Mesenchymal stem cell (in vitro differentiated cells and primary cell): Measurements from ENCODE around the gene AXIN1.
"Not testable (repeated sequence)": the region's sequence is repeated elsewhere in the genome, so short reads cannot be mapped to it uniquely, and the experiment has no call there.

Experiments used
- DNase-seq: peaks from one replicate; pipeline ENCODE4 v3.0.0-alpha.2; 2013
- H2AFZ ChIP-seq: one replicate; pipeline ENCODE4 v1.6.1; 2013; ENCODE audit warnings: low read depth, mild to moderate bottlenecking, control low read depth, inconsistent platforms, low read length, moderate library complexity
- H2AK5ac ChIP-seq: 2 replicates; pipeline ENCODE4 v1.6.1; 2013; ENCODE audit warnings: low read length, moderate library complexity, mild to moderate bottlenecking, inconsistent platforms; ENCODE audit not compliant: severe bottlenecking
- H2BK120ac ChIP-seq: one replicate; pipeline ENCODE4 v1.6.1; 2013; ENCODE audit warnings: low read depth, mild to moderate bottlenecking, inconsistent platforms, low read length, moderate library complexity
- H2BK12ac ChIP-seq, 2 experiments: one replicate each; pipeline ENCODE4 v1.6.1; 2013; ENCODE audit warnings: inconsistent platforms in 2 of 2, low read length in 2 of 2, mild to moderate bottlenecking in 2 of 2, moderate library complexity in 2 of 2, control low read depth in 1 of 2
- H2BK15ac ChIP-seq: one replicate; pipeline ENCODE4 v1.6.1; 2013; ENCODE audit warnings: mild to moderate bottlenecking, low read depth, inconsistent platforms; ENCODE audit not compliant: poor library complexity, severe bottlenecking
- H2BK5ac ChIP-seq: 2 replicates; pipeline ENCODE4 v1.6.1; 2013; ENCODE audit warnings: low read depth, mild to moderate bottlenecking, low read length, control low read depth, inconsistent platforms; ENCODE audit not compliant: poor library complexity, severe bottlenecking
- H3K14ac ChIP-seq, 2 experiments: one replicate each; pipeline ENCODE4 v1.6.1; 2013; ENCODE audit warnings: inconsistent platforms in 2 of 2, low read length in 2 of 2, control low read depth in 1 of 2, mild to moderate bottlenecking in 1 of 2, moderate library complexity in 1 of 2
- H3K18ac ChIP-seq, 2 experiments: one replicate each; pipeline ENCODE4 v1.6.1; 2013; ENCODE audit warnings: inconsistent platforms in 2 of 2, low read length in 2 of 2, control low read depth in 1 of 2, low read depth in 1 of 2, mild to moderate bottlenecking in 1 of 2
- H3K23ac ChIP-seq, 2 experiments: one replicate each; pipeline ENCODE4 v1.6.1; 2013; ENCODE audit warnings: inconsistent platforms in 2 of 2, low read length in 2 of 2, mild to moderate bottlenecking in 2 of 2, moderate library complexity in 2 of 2, control low read depth in 1 of 2
- H3K27ac ChIP-seq: 2 replicates; pipeline ENCODE4 v1.5.1; 2013; ENCODE audit warnings: mild to moderate bottlenecking, moderate library complexity, low read length, control low read depth, inconsistent platforms; ENCODE audit not compliant: poor library complexity, severe bottlenecking
- H3K27me3 ChIP-seq, 2 experiments: 2 replicates each; pipeline versions ENCODE4 v1.6.1 to v1.7.0; 2013; ENCODE audit warnings: low read length in 2 of 2, mild to moderate bottlenecking in 2 of 2, moderate library complexity in 2 of 2, control low read depth in 1 of 2, inconsistent platforms in 1 of 2; ENCODE audit not compliant: control insufficient read depth in 1 of 2, insufficient read depth in 1 of 2
- H3K36me3 ChIP-seq, 2 experiments: 2 replicates each; pipeline versions ENCODE4 v1.6.1 to v1.7.0; 2013; ENCODE audit warnings: low read length in 2 of 2, control low read depth in 1 of 2, inconsistent platforms in 1 of 2, low read depth in 1 of 2, mild to moderate bottlenecking in 1 of 2; ENCODE audit not compliant: insufficient read depth in 2 of 2, control insufficient read depth in 1 of 2
- H3K4ac ChIP-seq, 2 experiments: one replicate each; pipeline ENCODE4 v1.6.1; 2013; ENCODE audit warnings: inconsistent platforms in 2 of 2, low read length in 2 of 2, mild to moderate bottlenecking in 2 of 2, moderate library complexity in 2 of 2, control low read depth in 1 of 2, low read depth in 1 of 2
- H3K4me1 ChIP-seq: 2 replicates; pipeline ENCODE4 v1.6.1; 2013; ENCODE audit warnings: low read depth, low read length, control low read depth; ENCODE audit not compliant: control insufficient read depth, insufficient read depth
- H3K4me2 ChIP-seq: 2 replicates; pipeline ENCODE4 v1.6.1; 2013; ENCODE audit warnings: low read length, mild to moderate bottlenecking, inconsistent platforms; ENCODE audit not compliant: poor library complexity, severe bottlenecking
- H3K4me3 ChIP-seq, 2 experiments: 2 replicates each; pipeline versions ENCODE4 v1.5.1 to v1.7.0; 2013; ENCODE audit warnings: low read length in 2 of 2, mild to moderate bottlenecking in 2 of 2, control low read depth in 1 of 2, low read depth in 1 of 2; ENCODE audit not compliant: insufficient read depth in 1 of 2
- H3K79me1 ChIP-seq: replicated peaks from 2 replicates; pipeline ENCODE4 v1.6.1; 2013; ENCODE audit warnings: mild to moderate bottlenecking, control low read depth, low read length, inconsistent platforms; ENCODE audit not compliant: poor library complexity, severe bottlenecking
- H3K9ac ChIP-seq: 2 replicates; pipeline ENCODE4 v1.7.0; 2013; ENCODE audit warnings: mild to moderate bottlenecking, low read length, moderate library complexity
- H3K9me3 ChIP-seq: 2 replicates; pipeline ENCODE4 v1.7.0; 2013; ENCODE audit warnings: mild to moderate bottlenecking, low read length; ENCODE audit not compliant: control insufficient read depth
- H4K8ac ChIP-seq: one replicate; pipeline ENCODE4 v1.6.1; 2013; ENCODE audit warnings: inconsistent platforms, mild to moderate bottlenecking, low read length, moderate library complexity
- H4K91ac ChIP-seq: one replicate; pipeline ENCODE4 v1.6.1; 2013; ENCODE audit warnings: mild to moderate bottlenecking, low read length, inconsistent platforms
- whole genome bisulfite sequencing: methylation state at CpG from one replicate; pipeline ENCODE4 v1.1.7; 2013; ENCODE audit warnings: mixed read lengths; 5-methylcytosine and 5-hydroxymethylcytosine counted together

AXIN1 gene

GRCh38 chr16:351804-352520 is 561 bp downstream of the AXIN1 start:
- Histone ChIP-seq H2BK120ac (no peak overlapping the region), H2BK12ac (no peak overlapping the region), H3K4me2 (peak overlapping the region; percentile 95), H4K8ac (no peak overlapping the region), H3K4ac (peak overlapping the region in 1 of 2 experiments; percentile 49), H4K91ac (no peak overlapping the region), H3K4me1 (peaks cover 27% of the 10 kb centered on the region), H2AK5ac (no peak overlapping the region), H2BK5ac (no peak overlapping the region), H3K18ac (peak overlapping the region; percentile 60 to 63), H3K36me3 (peaks cover 4 to 8% of the 10 kb centered on the region in 2 experiments), H3K27me3 (no peaks in the 10 kb centered on the region), H2BK15ac (peak overlapping the region; percentile 77), H3K9me3 (no peaks in the 10 kb centered on the region), H3K14ac (no peak overlapping the region), H3K23ac (no peak overlapping the region), H3K9ac (peak overlapping the region; percentile 87), H3K4me3 (peak overlapping the region; percentile 72 to 83), H3K79me1 (peaks cover 16% of the 10 kb centered on the region), H3K27ac (no peak overlapping the region), H2AFZ (no peak overlapping the region)
- peak; percentile 26 for DNase-seq
- 1% methylated on average over 12 of the region's 95 CpGs for WGBS

- WGBS = 95% methylated on average over 8 of the region's 8 CpGs
- peaks cover 22% of the 10 kb centered on the region for H3K79me1 ChIP-seq
Observed at GRCh38 chr16:350203-350602, 2.3 kb downstream of the AXIN1 start.

GRCh38 chr16:349211-349610 is 3.3 kb downstream of the AXIN1 start:
- peak; percentile 26 for DNase-seq
- no peak overlapping the region for H3K27ac ChIP-seq
- H2BK120ac ChIP-seq = no peak overlapping the region
- no peak overlapping the region for H3K4ac ChIP-seq
- no peaks in the 10 kb centered on the region for H3K9me3 ChIP-seq
- H4K8ac ChIP-seq = peak overlapping the region; percentile 24
- no peak overlapping the region for H3K9ac ChIP-seq
- no peak overlapping the region for H3K4me2 ChIP-seq
- H3K14ac ChIP-seq = peak overlapping the region in 1 of 2 experiments; percentile 13
- no peak overlapping the region for H3K4me3 ChIP-seq
- 58% methylated on average over 6 of the region's 7 CpGs for WGBS
- H3K36me3 ChIP-seq = peaks cover 22 to 29% of the 10 kb centered on the region in 2 experiments
- peak overlapping the region; percentile 78 for H4K91ac ChIP-seq
- peak overlapping the region in 1 of 2 experiments; percentile 52 for H3K18ac ChIP-seq
- H2AFZ ChIP-seq = no peak overlapping the region
- H3K4me1 ChIP-seq = peaks cover 35% of the 10 kb centered on the region
- no peak overlapping the region for H2AK5ac ChIP-seq
- no peak overlapping the region for H2BK15ac ChIP-seq
- H2BK5ac ChIP-seq = no peak overlapping the region
- no peak overlapping the region for H2BK12ac ChIP-seq
- H3K79me1 ChIP-seq = peaks cover 27% of the 10 kb centered on the region
- no peaks in the 10 kb centered on the region for H3K27me3 ChIP-seq
- H3K23ac ChIP-seq = no peak overlapping the region

More at GRCh38 chr16:350203-350602, 2.3 kb downstream of the AXIN1 start:
- Histone ChIP-seq H3K23ac (no peak overlapping the region), H2BK5ac (no peak overlapping the region), H3K9me3 (no peaks in the 10 kb centered on the region), H2BK12ac (no peak overlapping the region), H3K4ac (no peak overlapping the region), H3K27ac (no peak overlapping the region), H2AK5ac (no peak overlapping the region), H2BK120ac (no peak overlapping the region), H3K4me2 (no peak overlapping the region), H3K18ac (no peak overlapping the region), H3K4me1 (peaks cover 35% of the 10 kb centered on the region), H3K27me3 (no peaks in the 10 kb centered on the region), H3K9ac (no peak overlapping the region), H3K4me3 (no peak overlapping the region), H4K8ac (no peak overlapping the region), H2AFZ (no peak overlapping the region), H3K36me3 (peaks cover 15 to 22% of the 10 kb centered on the region in 2 experiments), H2BK15ac (no peak overlapping the region), H3K14ac (no peak overlapping the region), H4K91ac (no peak overlapping the region)
- no peak for DNase-seq

- Histone ChIP-seq H3K4me1 (peaks cover 33% of the 10 kb centered on the region), H3K36me3 (peaks cover 22 to 29% of the 10 kb centered on the region in 2 experiments), H3K79me1 (peaks cover 27% of the 10 kb centered on the region)
- not testable (repeated sequence) for H2BK15ac ChIP-seq, H3K9ac ChIP-seq, H3K23ac ChIP-seq, DNase-seq, H3K27me3 ChIP-seq, H2AFZ ChIP-seq, H2BK12ac ChIP-seq, H2BK120ac ChIP-seq, H3K27ac ChIP-seq, H3K4me3 ChIP-seq, H3K4ac ChIP-seq, H3K18ac ChIP-seq, H2AK5ac ChIP-seq, H3K9me3 ChIP-seq, H3K14ac ChIP-seq, H4K91ac ChIP-seq, H2BK5ac ChIP-seq, H4K8ac ChIP-seq, H3K4me2 ChIP-seq
- WGBS = 97% methylated on average over 10 of the region's 10 CpGs
Observed at GRCh38 chr16:348495-348894, 4.0 kb downstream of the AXIN1 start.
